Activated CD8-positive, alpha-beta memory T cell treated with anti-CD3 and anti-CD28 coated beads, Interleukin-2, amount 50 U/mL, for 1 hour (primary cell): Measurements from ENCODE around the gene BAIAP2L2.
"Not testable (repeated sequence)": the region's sequence is repeated elsewhere in the genome, so short reads cannot be mapped to it uniquely, and the experiment has no call there.

Experiments
- DNase-seq: peaks from one replicate; pipeline ENCODE4 v3.0.0-alpha.2; 2020; ENCODE audit errors: extremely low read depth

BAIAP2L2 gene

GRCh38 chr22:38129021-38129420 is 18.5 kb upstream of the BAIAP2L2 start:
- no peak for DNase-seq

- DNase-seq, result no peak
Measured at GRCh38 chr22:38127869-38128268, 17.4 kb upstream of the BAIAP2L2 start.

DNA sequence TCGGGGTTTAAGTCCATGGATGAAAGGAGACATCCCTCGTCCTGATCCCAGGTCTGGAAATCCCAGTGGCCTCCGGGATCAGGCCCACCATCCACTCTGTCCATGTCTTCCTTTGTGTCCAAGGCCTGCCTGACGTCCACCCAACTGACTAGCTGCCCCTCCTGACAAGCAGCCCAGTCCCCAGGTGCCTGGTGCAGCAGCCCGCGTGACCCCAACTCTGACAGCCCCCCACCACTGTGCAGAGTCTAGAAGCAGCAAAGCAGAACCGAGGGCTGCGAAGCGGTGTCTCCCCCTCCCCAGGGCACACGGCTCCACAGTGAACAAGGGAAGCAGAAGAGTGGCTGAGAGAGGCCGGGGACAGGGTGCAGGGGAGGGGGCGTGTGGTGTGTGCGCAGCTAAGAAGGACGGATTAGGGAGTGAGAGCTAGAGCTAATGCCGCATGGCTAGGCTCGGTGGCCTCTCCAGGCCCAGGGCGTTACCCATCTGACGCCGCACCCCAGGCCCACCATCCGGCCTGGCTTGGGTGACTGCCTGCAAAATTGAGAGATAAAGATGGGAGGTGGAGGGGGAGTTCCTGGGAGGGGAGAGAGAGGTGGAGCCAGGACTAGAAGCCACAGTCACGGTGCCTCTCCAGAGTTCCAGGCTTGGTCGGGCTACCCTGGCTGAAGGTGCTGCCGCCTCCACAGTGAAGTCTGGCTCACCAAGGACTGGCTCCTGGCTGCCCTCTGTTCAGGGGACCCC is 16.6 kb upstream of the BAIAP2L2 start:
- no peak for DNase-seq

DNA sequence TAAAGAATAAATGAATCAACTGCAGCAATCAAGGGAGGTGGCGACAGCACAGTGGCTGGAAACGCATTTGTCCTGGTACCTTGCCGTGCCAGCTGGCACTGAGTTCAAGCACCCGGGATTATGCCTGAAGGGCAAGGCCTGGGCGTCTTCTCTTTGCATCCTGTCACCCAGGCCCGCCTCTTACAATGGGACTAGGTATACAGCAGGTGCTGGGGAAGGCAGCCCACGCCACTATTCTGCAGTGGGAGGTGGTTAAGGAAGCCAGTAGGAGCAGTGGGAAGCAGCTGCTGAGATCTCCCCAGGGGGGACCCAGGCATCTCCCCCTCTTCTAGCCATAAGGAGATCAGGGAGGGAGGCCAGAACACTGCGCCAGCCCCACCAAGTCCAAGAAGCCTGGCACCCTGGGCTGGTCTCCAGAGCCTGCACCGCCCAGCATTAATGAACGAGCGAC is 15.3 kb upstream of the BAIAP2L2 start:
- DNase-seq, result no peak

DNA sequence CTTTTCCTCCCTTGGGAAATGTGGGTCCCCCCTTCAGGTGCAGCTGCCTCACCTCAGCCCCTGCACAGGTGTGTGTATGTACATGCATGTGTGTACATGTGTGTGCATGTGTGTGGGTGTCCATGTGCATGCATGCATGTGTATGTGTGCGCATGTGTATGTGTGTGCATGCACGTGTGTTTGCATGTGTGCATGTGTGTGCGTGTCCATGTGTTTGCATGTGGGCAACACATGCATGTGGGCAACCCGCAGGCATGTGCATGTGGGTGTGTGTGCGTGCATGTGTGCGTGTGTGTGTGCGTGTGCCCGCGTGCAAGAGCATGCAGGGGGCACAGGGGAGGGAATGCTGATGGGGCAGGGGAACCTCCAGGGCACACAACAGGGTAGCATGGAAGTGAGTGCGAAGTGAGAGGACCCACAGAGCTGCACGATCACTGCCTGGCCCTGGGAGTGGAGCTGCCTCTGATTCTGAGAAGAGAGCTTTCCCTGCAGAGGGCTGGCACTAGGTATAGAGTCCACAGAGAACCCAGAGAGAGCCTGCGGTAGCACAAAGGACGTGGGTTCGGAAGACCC is 14.6 kb upstream of the BAIAP2L2 start:
- DNase-seq, result no peak

DNA sequence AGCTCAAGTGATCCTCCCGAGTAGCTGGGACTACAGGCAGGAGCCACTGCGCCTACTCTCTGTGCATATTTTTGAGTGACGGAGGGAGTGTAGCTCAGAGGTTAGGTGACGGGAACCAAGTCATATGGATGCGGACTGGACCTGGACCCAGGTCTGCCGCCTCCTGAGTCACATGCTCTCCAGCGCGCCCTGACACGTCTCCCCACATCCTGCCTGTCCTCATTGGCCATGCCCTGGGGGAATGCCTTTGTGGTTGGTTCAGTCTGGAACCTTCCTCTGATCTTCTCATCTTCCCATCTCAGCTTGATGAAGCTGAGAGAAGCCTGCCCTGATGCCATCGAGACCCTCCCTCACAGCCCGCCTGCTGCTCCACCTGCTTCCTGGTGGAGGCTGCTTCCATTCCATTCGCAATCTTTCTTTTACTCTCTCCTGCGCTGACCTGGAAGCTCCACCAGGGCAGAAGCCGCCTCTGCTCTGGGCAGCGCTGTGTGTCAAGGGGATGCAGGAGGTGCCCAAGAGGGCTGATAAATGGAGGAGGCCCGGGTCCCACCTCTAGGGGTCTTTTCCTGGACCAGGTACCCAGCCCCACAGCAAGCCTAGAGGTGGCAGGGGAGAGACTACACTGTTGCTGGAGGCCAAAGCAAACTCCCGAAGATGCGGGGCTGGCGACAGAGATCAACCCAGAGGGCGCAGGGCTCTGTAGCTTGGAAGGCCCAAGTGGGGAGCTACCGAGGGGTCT is 13.9 kb upstream of the BAIAP2L2 start:
- no peak for DNase-seq

DNA sequence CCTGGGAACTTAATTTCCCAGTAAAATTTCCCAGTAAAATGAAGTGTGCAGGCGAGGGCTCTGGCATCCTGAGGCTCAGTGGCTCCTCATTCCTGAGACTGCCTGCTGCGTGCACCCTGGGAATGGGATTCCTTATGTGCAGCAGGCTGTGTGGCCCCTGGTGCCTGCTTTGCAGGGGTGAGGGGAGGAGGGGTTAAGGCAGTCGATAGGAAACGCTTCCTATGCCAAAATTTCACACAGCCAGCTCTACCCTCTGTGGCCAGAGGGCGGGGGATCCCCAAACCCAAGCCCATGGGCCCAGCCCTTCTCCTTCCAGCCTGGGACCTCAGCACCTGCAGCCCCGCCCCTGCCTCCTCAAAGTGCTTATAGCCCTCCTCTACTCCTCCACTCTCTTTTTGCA is 12.1 kb upstream of the BAIAP2L2 start:
- DNase-seq, result no peak

- no peak for DNase-seq
Measured at GRCh38 chr22:38120359-38121110, 10.1 kb upstream of the BAIAP2L2 start.

DNA sequence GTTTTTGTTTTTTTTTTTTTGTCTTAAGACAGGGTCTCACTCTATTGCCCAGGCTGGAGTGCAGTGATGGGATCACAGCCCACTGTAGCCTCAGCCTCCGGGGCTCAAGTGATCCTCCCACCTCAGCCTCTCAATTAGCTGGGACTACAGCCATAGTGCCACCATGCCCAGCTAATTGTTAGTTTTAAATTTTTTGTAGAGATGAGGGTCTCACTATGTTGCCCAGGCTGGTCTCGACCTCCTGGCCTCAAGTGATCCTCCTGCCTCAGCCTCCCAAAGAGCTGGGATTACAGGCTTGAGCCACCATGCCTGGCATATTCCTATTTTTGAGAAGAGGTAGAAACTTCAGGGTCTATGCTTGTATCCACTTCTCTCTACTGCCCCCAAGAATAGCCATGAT is 8.3 kb upstream of the BAIAP2L2 start:
- DNase-seq, result not testable (repeated sequence)

DNA sequence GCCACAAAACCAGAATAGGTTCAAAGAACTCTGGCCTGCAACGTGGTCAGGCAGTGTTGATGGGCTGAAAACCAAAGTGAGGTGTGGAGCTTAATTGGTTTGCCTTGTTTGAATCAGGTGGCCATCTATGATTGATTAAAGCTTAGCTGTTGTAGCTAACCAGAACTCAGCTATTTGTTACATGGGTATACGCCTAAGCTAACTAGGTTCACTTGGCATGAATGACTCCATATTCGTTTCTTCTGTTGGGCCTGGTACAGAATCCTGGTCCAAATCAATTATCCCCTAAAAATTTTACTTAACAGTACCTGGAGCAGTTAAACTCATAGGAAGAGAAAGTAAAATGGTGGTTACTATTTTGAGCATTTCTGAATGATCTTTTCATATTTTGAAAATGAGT is 7.7 kb upstream of the BAIAP2L2 start:
- no peak for DNase-seq

DNA sequence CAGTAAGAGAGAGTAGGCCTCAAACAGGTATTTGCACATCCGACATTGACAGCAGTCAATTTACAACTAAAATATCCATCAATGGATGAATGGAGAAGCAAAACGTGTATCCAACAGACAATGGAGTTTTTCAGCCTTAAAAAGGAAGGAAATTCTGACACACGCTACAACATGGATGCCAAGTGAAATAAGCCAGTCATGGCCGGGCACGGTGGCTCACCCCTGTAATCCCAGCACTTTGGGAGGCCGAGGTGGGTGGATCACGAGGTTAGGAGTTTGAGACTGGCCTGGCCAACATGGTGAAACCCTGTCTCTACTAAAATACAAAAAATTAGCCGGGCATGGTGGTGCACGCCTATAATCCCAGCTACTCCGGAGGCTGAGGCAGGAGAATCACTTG is 7.1 kb upstream of the BAIAP2L2 start:
- DNase-seq, result not testable (repeated sequence)

- no peak for DNase-seq
Measured at GRCh38 chr22:38115423-38116205, 5.1 kb upstream of the BAIAP2L2 start.

- peak; percentile 16 for DNase-seq
Measured at GRCh38 chr22:38114484-38115398, 4.3 kb upstream of the BAIAP2L2 start.

- no peak for DNase-seq
Measured at GRCh38 chr22:38112381-38112780, 1.9 kb upstream of the BAIAP2L2 start.

- no peak for DNase-seq
Measured at GRCh38 chr22:38111925-38112355, 1.5 kb upstream of the BAIAP2L2 start.

- no peak for DNase-seq
Measured at GRCh38 chr22:38110863-38111852, 674 bp upstream of the BAIAP2L2 start.

DNA sequence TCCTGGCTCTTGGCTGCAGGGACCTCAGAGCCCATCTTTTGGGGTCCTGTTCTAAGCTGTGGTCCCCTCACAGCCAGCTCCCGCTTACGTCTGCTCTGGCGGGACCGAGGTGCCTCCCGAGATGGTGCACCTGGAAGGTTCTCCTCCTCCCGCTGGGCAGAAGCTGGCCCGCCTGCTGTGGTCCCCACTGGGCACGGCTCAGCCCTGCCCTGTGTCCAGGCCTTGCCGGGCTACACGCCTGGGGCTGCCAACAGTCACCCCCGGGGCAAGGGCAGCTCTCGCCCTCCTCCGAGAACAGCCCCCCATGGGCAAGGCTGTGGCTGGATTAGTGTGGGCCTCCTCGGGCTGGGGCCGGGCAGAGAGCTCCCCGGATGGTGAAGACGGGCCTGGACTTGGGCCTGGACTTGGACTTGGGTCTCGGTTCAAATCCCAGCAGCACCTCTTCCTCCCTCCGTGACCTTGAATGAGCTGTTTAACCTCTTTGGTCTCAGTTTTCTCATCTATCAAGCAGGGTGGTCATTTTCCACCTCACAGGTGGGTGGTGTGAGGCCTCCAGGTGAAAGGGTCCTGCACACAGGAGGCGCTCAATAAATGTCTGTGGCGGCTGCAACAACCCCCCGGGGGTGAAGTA is 998 bp downstream of the BAIAP2L2 start:
- DNase-seq, result no peak

DNA sequence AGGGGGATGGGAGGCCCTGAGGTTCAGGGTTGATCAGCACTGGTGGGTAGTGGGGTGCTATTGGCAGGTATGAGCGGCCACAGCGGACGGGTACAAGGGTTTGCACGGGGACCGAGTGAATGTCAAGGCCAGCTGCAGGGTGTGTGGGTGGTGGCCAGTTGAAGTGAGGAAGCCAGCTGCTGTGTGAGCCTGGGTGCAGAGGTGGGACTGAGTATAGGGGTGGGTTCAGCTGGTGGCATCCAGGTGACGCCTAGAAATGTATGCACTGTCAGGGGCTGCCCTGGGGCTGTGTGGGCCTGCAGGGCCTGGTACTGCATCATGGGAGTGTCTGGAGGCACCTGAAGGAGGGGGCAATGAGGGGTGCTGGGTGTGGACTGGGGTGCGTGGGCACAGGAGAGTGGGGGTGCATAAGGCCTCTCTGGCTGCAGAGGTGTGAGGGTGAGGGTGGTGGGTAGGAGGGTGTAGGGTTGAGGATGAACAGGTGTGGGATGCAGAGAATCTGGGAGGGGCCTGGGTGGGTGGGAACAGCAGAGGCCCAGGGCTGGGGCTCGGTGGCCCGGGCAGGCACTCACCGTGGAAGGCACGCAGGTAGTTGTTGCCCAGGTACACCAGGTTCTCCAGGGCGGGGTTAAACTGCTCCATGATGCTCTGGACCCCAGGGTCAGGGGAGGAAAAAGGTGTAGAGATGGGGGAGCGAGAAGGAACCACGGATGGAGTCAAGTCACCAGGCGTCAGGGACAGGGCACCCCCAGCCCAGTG is 1.7 kb downstream of the BAIAP2L2 start:
- DNase-seq, result no peak
